Mucosa of rectum (tissue), 2 donors: ENCODE results near the gene CAPZA1.
A peak's percentile ranks its signal among the peaks of the same experiment; 100 is the strongest.

ENCODE experiments used
- H3K27ac ChIP-seq, 2 donors: one replicate each; pipeline ENCODE4 v1.7.0; 2013; ENCODE audit warnings: inconsistent platforms in 2 of 2, low read depth in 2 of 2, low read length in 2 of 2
- H3K27me3 ChIP-seq, 2 donors: one replicate each; pipeline ENCODE4 v1.7.0; 2013; ENCODE audit warnings: low read length in 2 of 2; ENCODE audit not compliant: control insufficient read depth in 2 of 2, insufficient read depth in 2 of 2
- H3K36me3 ChIP-seq, 2 donors: one replicate each; pipeline ENCODE4 v1.7.0; 2013; ENCODE audit warnings: low read length in 2 of 2; ENCODE audit not compliant: control insufficient read depth in 2 of 2, insufficient read depth in 2 of 2
- H3K4me1 ChIP-seq, 2 donors: one replicate each; pipeline ENCODE4 v1.7.0; 2013; ENCODE audit warnings: low read length in 2 of 2, mild to moderate bottlenecking in 1 of 2; ENCODE audit not compliant: control insufficient read depth in 2 of 2, insufficient read depth in 2 of 2
- H3K4me3 ChIP-seq, 2 donors: one replicate each; pipeline ENCODE4 v1.7.0; 2013; ENCODE audit warnings: low read length in 2 of 2
- H3K9ac ChIP-seq, 2 donors: one replicate each; pipeline ENCODE4 v1.7.0; 2013; ENCODE audit warnings: low read length in 2 of 2, low read depth in 1 of 2, mild to moderate bottlenecking in 1 of 2
- H3K9me3 ChIP-seq, 2 donors: one replicate each; pipeline ENCODE4 v1.7.0; 2013; ENCODE audit warnings: low read length in 2 of 2; ENCODE audit not compliant: control insufficient read depth in 2 of 2
- donor health status: healthy.
- donor health status: Normal muscosa, but diverticular disease.

The CAPZA1 gene

GRCh38 chr1:112699425-112700144 lies 80.0 kb downstream of the CAPZA1 start:
- H3K27me3 ChIP-seq = no peaks in the 10 kb centered on the region
- H3K36me3 ChIP-seq = peaks cover 44 to 60% of the 10 kb centered on the region in 2 donors
- peak overlapping the region; percentile 3 to 70 for H3K9ac ChIP-seq
- no peak overlapping the region for H3K4me3 ChIP-seq
- H3K9me3 ChIP-seq = no peaks in the 10 kb centered on the region
- peaks cover 57 to 58% of the 10 kb centered on the region in 2 donors for H3K4me1 ChIP-seq
- H3K27ac ChIP-seq = peak overlapping the region; percentile 82 to 88

GRCh38 chr1:112700290-112701226 lies 80.9 kb downstream of the CAPZA1 start:
- Histone ChIP-seq H3K4me3 (peak overlapping the region in 1 of 2 donors; percentile 2), H3K36me3 (peaks cover 38 to 54% of the 10 kb centered on the region in 2 donors), H3K9me3 (no peaks in the 10 kb centered on the region), H3K27ac (peak overlapping the region; percentile 82 to 88), H3K27me3 (no peaks in the 10 kb centered on the region), H3K9ac (peak overlapping the region; percentile 52 to 70), H3K4me1 (peaks cover 67 to 68% of the 10 kb centered on the region in 2 donors)

GRCh38 chr1:112701227-112702066 lies 81.8 kb downstream of the CAPZA1 start:
- Histone ChIP-seq H3K36me3 (peaks cover 35 to 46% of the 10 kb centered on the region in 2 donors), H3K27me3 (no peaks in the 10 kb centered on the region), H3K27ac (peak overlapping the region; percentile 82 to 88), H3K4me1 (peaks cover 72 to 74% of the 10 kb centered on the region in 2 donors), H3K9ac (peak overlapping the region; percentile 52 to 70), H3K4me3 (peak overlapping the region in 1 of 2 donors; percentile 2), H3K9me3 (no peaks in the 10 kb centered on the region)

- peaks cover 72 to 74% of the 10 kb centered on the region in 2 donors for H3K4me1 ChIP-seq
- peaks cover 29 to 41% of the 10 kb centered on the region in 2 donors for H3K36me3 ChIP-seq
- H3K27me3 ChIP-seq = no peaks in the 10 kb centered on the region
- H3K27ac ChIP-seq = peak overlapping the region; percentile 82 to 88
- H3K9ac ChIP-seq = peak overlapping the region in 1 of 2 donors; percentile 36
- no peaks in the 10 kb centered on the region for H3K9me3 ChIP-seq
- H3K4me3 ChIP-seq = no peak overlapping the region
These were observed 82.4 kb downstream of the CAPZA1 start for GRCh38 chr1:112702067-112702395.

- Histone ChIP-seq H3K27me3 (no peaks in the 10 kb centered on the region), H3K36me3 (peaks cover 28 to 41% of the 10 kb centered on the region in 2 donors), H3K9ac (peak overlapping the region in 1 of 2 donors; percentile 36), H3K4me1 (peaks cover 72 to 78% of the 10 kb centered on the region in 2 donors), H3K4me3 (no peak overlapping the region), H3K9me3 (no peaks in the 10 kb centered on the region), H3K27ac (peak overlapping the region; percentile 5 to 82)
These were observed 83.0 kb downstream of the CAPZA1 start for GRCh38 chr1:112702420-112703261.

GRCh38 chr1:112703706-112704105 lies 84.1 kb downstream of the CAPZA1 start:
- peaks cover 28 to 36% of the 10 kb centered on the region in 2 donors for H3K36me3 ChIP-seq
- no peaks in the 10 kb centered on the region for H3K9me3 ChIP-seq
- peak overlapping the region in 1 of 2 donors; percentile 98 for H3K9ac ChIP-seq
- H3K27me3 ChIP-seq = no peaks in the 10 kb centered on the region
- H3K27ac ChIP-seq = peak overlapping the region; percentile 86 to 96
- H3K4me1 ChIP-seq = peaks cover 66 to 72% of the 10 kb centered on the region in 2 donors
- peak overlapping the region; percentile 80 to 81 for H3K4me3 ChIP-seq

GRCh38 chr1:112704391-112704933 lies 84.8 kb downstream of the CAPZA1 start:
- Histone ChIP-seq H3K9ac (peak overlapping the region; percentile 69 to 98), H3K9me3 (no peaks in the 10 kb centered on the region), H3K27me3 (no peaks in the 10 kb centered on the region), H3K4me3 (peak overlapping the region; percentile 80 to 81), H3K4me1 (peaks cover 60 to 66% of the 10 kb centered on the region in 2 donors), H3K36me3 (peaks cover 28 to 34% of the 10 kb centered on the region in 2 donors), H3K27ac (peak overlapping the region; percentile 86 to 96)

- Histone ChIP-seq H3K9ac (peak overlapping the region; percentile 80 to 98), H3K4me3 (peak overlapping the region; percentile 80 to 81), H3K9me3 (no peaks in the 10 kb centered on the region), H3K4me1 (peaks cover 54 to 59% of the 10 kb centered on the region in 2 donors), H3K36me3 (peaks cover 28% of the 10 kb centered on the region in 2 donors), H3K27ac (peak overlapping the region; percentile 86 to 96), H3K27me3 (no peaks in the 10 kb centered on the region)
These were observed 85.4 kb downstream of the CAPZA1 start for GRCh38 chr1:112704934-112705627.
